NT2/D1 (cell line): ENCODE data around the gene NXPH4.

Experiments
- DNase-seq: peaks from one replicate; pipeline ENCODE4 v3.0.0-alpha.2; 2011; ENCODE audit warnings: low read depth, low spot score
- H3K27me3 ChIP-seq: 2 replicates; pipeline ENCODE4 v1.6.0; 2011; ENCODE audit warnings: mild to moderate bottlenecking; ENCODE audit not compliant: insufficient read length, insufficient read depth
- H3K36me3 ChIP-seq: 2 replicates; pipeline ENCODE4 v1.6.1; 2011; ENCODE audit warnings: mild to moderate bottlenecking, low read length, mixed read lengths; ENCODE audit not compliant: insufficient read depth, insufficient read length
- H3K4me1 ChIP-seq: 2 replicates; pipeline ENCODE4 v1.5.1; 2011; ENCODE audit not compliant: insufficient read depth, insufficient read length
- H3K4me3 ChIP-seq: 2 replicates; pipeline ENCODE4 v1.5.1; 2011; ENCODE audit warnings: low read depth; ENCODE audit not compliant: insufficient read length
- H3K9ac ChIP-seq: 2 replicates; pipeline ENCODE4 v1.6.0; 2011; ENCODE audit warnings: low read depth; ENCODE audit not compliant: insufficient read length
- H3K9me3 ChIP-seq: 2 replicates; pipeline ENCODE4 v1.5.1; 2011; ENCODE audit warnings: mild to moderate bottlenecking, low read length; ENCODE audit not compliant: insufficient read depth
- SUZ12 ChIP-seq: IDR thresholded peaks from 2 replicates; pipeline ENCODE4 v1.6.1; 2011; ENCODE audit not compliant: insufficient read length, insufficient read depth; ENCODE audit errors: extremely low read depth
- YY1 ChIP-seq: IDR thresholded peaks from 2 replicates; pipeline ENCODE4 v1.6.1; 2011; ENCODE audit not compliant: insufficient read length, insufficient read depth
- ZNF274 ChIP-seq: IDR thresholded peaks from 2 replicates; pipeline ENCODE4 v1.6.1; 2011; ENCODE audit warnings: mild to moderate bottlenecking, low read depth, low read length

The NXPH4 gene

GRCh38 chr12:57199191-57199590 is 17.4 kb upstream of the NXPH4 start:
- no peaks in the 10 kb centered on the region for H3K4me1 ChIP-seq
- no peaks in the 10 kb centered on the region for H3K27me3 ChIP-seq
- H3K9me3 ChIP-seq, result no peaks in the 10 kb centered on the region
- DNase-seq, result no peak
- H3K4me3 ChIP-seq, result no peak overlapping the region
- TF ChIP-seq SUZ12 (no peak), YY1 (no peak), ZNF274 (no peak)
- no peak overlapping the region for H3K9ac ChIP-seq
- H3K36me3 ChIP-seq, result peaks cover 99% of the 10 kb centered on the region

GRCh38 chr12:57200497-57200896 is 16.1 kb upstream of the NXPH4 start:
- H3K36me3 ChIP-seq, result peaks cover 99% of the 10 kb centered on the region
- no peaks in the 10 kb centered on the region for H3K9me3 ChIP-seq
- DNase-seq, result no peak

GRCh38 chr12:57201219-57201618 is 15.4 kb upstream of the NXPH4 start:
- Histone ChIP-seq H3K9ac (no peak overlapping the region), H3K4me1 (no peaks in the 10 kb centered on the region), H3K36me3 (peaks cover 99% of the 10 kb centered on the region)

More at GRCh38 chr12:57200497-57200896, 16.1 kb upstream of the NXPH4 start:
- Histone ChIP-seq H3K4me3 (no peak overlapping the region), H3K4me1 (no peaks in the 10 kb centered on the region), H3K27me3 (no peaks in the 10 kb centered on the region), H3K9ac (no peak overlapping the region)
- TF ChIP-seq SUZ12 (no peak), ZNF274 (no peak), YY1 (no peak)

GRCh38 chr12:57201631-57202030 is 15.0 kb upstream of the NXPH4 start:
- Histone ChIP-seq H3K27me3 (no peaks in the 10 kb centered on the region), H3K9ac (no peak overlapping the region), H3K4me1 (no peaks in the 10 kb centered on the region), H3K36me3 (peaks cover 99% of the 10 kb centered on the region), H3K9me3 (no peaks in the 10 kb centered on the region), H3K4me3 (no peak overlapping the region)
- no peak for TF ChIP-seq YY1
- TF ChIP-seq SUZ12, result no peak
- no peak for DNase-seq

More at GRCh38 chr12:57201219-57201618, 15.4 kb upstream of the NXPH4 start:
- no peak for DNase-seq
- H3K4me3 ChIP-seq, result no peak overlapping the region
- H3K9me3 ChIP-seq, result no peaks in the 10 kb centered on the region
- no peaks in the 10 kb centered on the region for H3K27me3 ChIP-seq
- no peak for TF ChIP-seq SUZ12
- no peak for TF ChIP-seq YY1
- TF ChIP-seq ZNF274, result no peak

- no peak overlapping the region for H3K4me3 ChIP-seq
- no peak for DNase-seq
- H3K27me3 ChIP-seq, result no peaks in the 10 kb centered on the region
- H3K4me1 ChIP-seq, result no peaks in the 10 kb centered on the region
- no peak overlapping the region for H3K9ac ChIP-seq
- H3K9me3 ChIP-seq, result no peaks in the 10 kb centered on the region
- peaks cover 94% of the 10 kb centered on the region for H3K36me3 ChIP-seq
- TF ChIP-seq YY1 (no peak), ZNF274 (no peak), SUZ12 (no peak)
These were observed 14.3 kb upstream of the NXPH4 start for GRCh38 chr12:57202321-57202720.

GRCh38 chr12:57203201-57203600 is 13.4 kb upstream of the NXPH4 start:
- no peak for DNase-seq
- Histone ChIP-seq H3K27me3 (no peaks in the 10 kb centered on the region), H3K4me1 (no peaks in the 10 kb centered on the region), H3K9ac (no peak overlapping the region), H3K4me3 (no peak overlapping the region), H3K9me3 (no peaks in the 10 kb centered on the region), H3K36me3 (peaks cover 94% of the 10 kb centered on the region)
- TF ChIP-seq SUZ12, result no peak
- TF ChIP-seq YY1, result no peak
- no peak for TF ChIP-seq ZNF274

- Histone ChIP-seq H3K4me3 (no peak overlapping the region), H3K27me3 (no peaks in the 10 kb centered on the region), H3K9me3 (no peaks in the 10 kb centered on the region), H3K9ac (no peak overlapping the region), H3K4me1 (no peaks in the 10 kb centered on the region), H3K36me3 (peaks cover 94% of the 10 kb centered on the region)
- no peak for DNase-seq
- TF ChIP-seq ZNF274 (no peak), YY1 (no peak), SUZ12 (no peak)
These were observed 12.8 kb upstream of the NXPH4 start for GRCh38 chr12:57203791-57204190.

GRCh38 chr12:57204454-57204853 is 12.1 kb upstream of the NXPH4 start:
- no peak for DNase-seq
- TF ChIP-seq YY1, result no peak
- no peak for TF ChIP-seq ZNF274
- TF ChIP-seq SUZ12, result no peak
- Histone ChIP-seq H3K4me3 (no peak overlapping the region), H3K9ac (no peak overlapping the region), H3K9me3 (no peaks in the 10 kb centered on the region), H3K36me3 (peaks cover 94% of the 10 kb centered on the region), H3K27me3 (no peaks in the 10 kb centered on the region), H3K4me1 (no peaks in the 10 kb centered on the region)
